Nephron (organoid): ENCODE data around the gene TNFRSF8.

ENCODE experiments used
- H3K27ac Mint-ChIP-seq, 3 experiments: 2 replicates each; pipeline ENCODE4 v1.8.0; 2020; ENCODE audit warnings: mixed read lengths in 3 of 3, mild to moderate bottlenecking in 2 of 3, moderate library complexity in 1 of 3
- H3K27me3 Mint-ChIP-seq: 2 replicates; pipeline ENCODE4 v1.8.0; 2021; ENCODE audit warnings: low read depth, mild to moderate bottlenecking, moderate library complexity, mixed read lengths
- H3K36me3 Mint-ChIP-seq: 2 replicates; pipeline ENCODE4 v1.8.0; 2020; ENCODE audit warnings: low read depth, mixed read lengths
- H3K4me1 Mint-ChIP-seq: 2 replicates; pipeline ENCODE4 v1.8.0; 2020; ENCODE audit warnings: mixed read lengths
- H3K4me3 Mint-ChIP-seq, 3 experiments: 2 replicates each; pipeline ENCODE4 v1.8.0; 2020; ENCODE audit warnings: mild to moderate bottlenecking in 3 of 3, mixed read lengths in 3 of 3, moderate library complexity in 2 of 3
- H3K9me3 Mint-ChIP-seq: 2 replicates; pipeline ENCODE4 v1.8.0; 2020; ENCODE audit warnings: mixed read lengths
- TF ChIP-seq, protein P1 (sequence below), 3 experiments: fragments of 200-600 bp; sonication (generic); IDR thresholded peaks; one replicate each; pipeline ENCODE4 v1.5.0; 2021; ENCODE audit warnings: antibody characterized with exemption in 3 of 3; ENCODE audit not compliant: unreplicated experiment in 3 of 3

The TNFRSF8 gene

GRCh38 chr1:12165342-12165741 is 102.2 kb downstream of the TNFRSF8 start:
- no peaks in the 10 kb centered on the region for H3K36me3 Mint-ChIP-seq

GRCh38 chr1:12166834-12167492 is 103.9 kb downstream of the TNFRSF8 start, which contains the start of gene TNFRSF1B:
Gene TNFRSF1B, plus strand, starts transcription at chr1:12166991. Its CDS starts 101 bp downstream, at chr1:12167092.
- peak within 1 kb of the TSS in 2 of 3 experiments; percentile 53 to 69 for H3K27ac Mint-ChIP-seq
- TF ChIP-seq, protein P1, sequence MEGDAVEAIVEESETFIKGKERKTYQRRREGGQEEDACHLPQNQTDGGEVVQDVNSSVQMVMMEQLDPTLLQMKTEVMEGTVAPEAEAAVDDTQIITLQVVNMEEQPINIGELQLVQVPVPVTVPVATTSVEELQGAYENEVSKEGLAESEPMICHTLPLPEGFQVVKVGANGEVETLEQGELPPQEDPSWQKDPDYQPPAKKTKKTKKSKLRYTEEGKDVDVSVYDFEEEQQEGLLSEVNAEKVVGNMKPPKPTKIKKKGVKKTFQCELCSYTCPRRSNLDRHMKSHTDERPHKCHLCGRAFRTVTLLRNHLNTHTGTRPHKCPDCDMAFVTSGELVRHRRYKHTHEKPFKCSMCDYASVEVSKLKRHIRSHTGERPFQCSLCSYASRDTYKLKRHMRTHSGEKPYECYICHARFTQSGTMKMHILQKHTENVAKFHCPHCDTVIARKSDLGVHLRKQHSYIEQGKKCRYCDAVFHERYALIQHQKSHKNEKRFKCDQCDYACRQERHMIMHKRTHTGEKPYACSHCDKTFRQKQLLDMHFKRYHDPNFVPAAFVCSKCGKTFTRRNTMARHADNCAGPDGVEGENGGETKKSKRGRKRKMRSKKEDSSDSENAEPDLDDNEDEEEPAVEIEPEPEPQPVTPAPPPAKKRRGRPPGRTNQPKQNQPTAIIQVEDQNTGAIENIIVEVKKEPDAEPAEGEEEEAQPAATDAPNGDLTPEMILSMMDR (IDR thresholded peaks at IDR 0.05; ENCODE audit: unreplicated experiment in 3 of 3), result no peak
- peaks cover 47% of the 10 kb centered on the region for H3K27me3 Mint-ChIP-seq
- H3K4me1 Mint-ChIP-seq, result peaks cover 20% of the 10 kb centered on the region
- H3K4me3 Mint-ChIP-seq, result peak within 1 kb of the TSS; percentile 83 to 90 (median 87)
- no peaks in the 10 kb centered on the region for H3K9me3 Mint-ChIP-seq
- no peaks in the 10 kb centered on the region for H3K36me3 Mint-ChIP-seq

More at GRCh38 chr1:12165342-12165741, 102.2 kb downstream of the TNFRSF8 start:
- H3K9me3 Mint-ChIP-seq, result no peaks in the 10 kb centered on the region
- peaks cover 47% of the 10 kb centered on the region for H3K27me3 Mint-ChIP-seq
- H3K4me3 Mint-ChIP-seq, result no peak overlapping the region
- TF ChIP-seq, protein P1 (IDR thresholded peaks at IDR 0.05; ENCODE audit: unreplicated experiment in 3 of 3), result no peak
- H3K27ac Mint-ChIP-seq, result no peak overlapping the region
- peaks cover 28% of the 10 kb centered on the region for H3K4me1 Mint-ChIP-seq

- Mint-ChIP-seq H3K4me1 (peaks cover 15% of the 10 kb centered on the region), H3K36me3 (no peaks in the 10 kb centered on the region), H3K9me3 (no peaks in the 10 kb centered on the region), H3K27me3 (peaks cover 45% of the 10 kb centered on the region), H3K27ac (peak overlapping the region in 1 of 3 experiments; percentile 52), H3K4me3 (peak overlapping the region; percentile 81 to 90 (median 87))
- TF ChIP-seq, protein P1 (IDR thresholded peaks at IDR 0.05; ENCODE audit: unreplicated experiment in 3 of 3), result no peak
Observed at GRCh38 chr1:12167493-12168429, 104.7 kb downstream of the TNFRSF8 start.

- H3K27ac Mint-ChIP-seq, result peak overlapping the region in 1 of 3 experiments; percentile 52
- peak overlapping the region; percentile 81 to 90 (median 87) for H3K4me3 Mint-ChIP-seq
- TF ChIP-seq, protein P1 (IDR thresholded peaks at IDR 0.05; ENCODE audit: unreplicated experiment in 3 of 3), result no peak
- peaks cover 38% of the 10 kb centered on the region for H3K27me3 Mint-ChIP-seq
- no peaks in the 10 kb centered on the region for H3K9me3 Mint-ChIP-seq
- H3K4me1 Mint-ChIP-seq, result peaks cover 15% of the 10 kb centered on the region
- no peaks in the 10 kb centered on the region for H3K36me3 Mint-ChIP-seq
Observed at GRCh38 chr1:12168451-12169160, 105.5 kb downstream of the TNFRSF8 start.

DNA sequence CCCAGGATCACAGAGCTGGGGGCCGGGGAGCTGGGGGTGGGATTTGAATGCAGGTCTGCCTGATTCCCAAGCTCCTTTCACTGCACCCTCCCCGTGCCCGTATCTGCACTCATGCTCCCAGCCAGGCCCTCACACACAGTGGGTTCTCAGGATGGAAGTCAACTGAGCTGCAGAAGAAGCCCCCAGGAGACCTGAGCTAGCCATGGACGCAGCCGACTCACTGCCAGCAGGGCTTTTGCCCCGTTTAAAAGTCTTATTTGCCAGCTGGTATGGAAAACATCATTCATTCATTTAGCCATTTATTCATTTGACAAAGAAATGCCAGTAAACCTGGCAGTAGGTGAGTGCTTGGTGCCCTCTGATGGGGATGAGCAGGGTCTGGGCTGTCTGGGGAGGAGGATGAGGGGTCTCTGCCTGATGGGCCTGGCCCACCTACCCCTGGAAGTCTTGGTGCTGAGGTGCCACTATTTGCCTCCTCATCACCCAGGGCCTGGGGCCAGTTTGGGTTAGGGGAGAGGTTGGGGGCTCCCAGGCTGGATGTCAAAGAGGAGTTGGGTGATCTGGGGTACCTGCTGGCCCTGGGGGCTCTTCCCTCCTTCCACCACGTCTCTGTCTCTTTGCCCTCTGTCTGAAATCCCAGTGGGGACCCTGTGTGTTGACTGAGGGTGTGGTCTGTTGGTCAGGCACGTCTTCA is 106.5 kb downstream of the TNFRSF8 start:
- Mint-ChIP-seq H3K4me3 (no peak overlapping the region), H3K9me3 (no peaks in the 10 kb centered on the region), H3K36me3 (no peaks in the 10 kb centered on the region), H3K27ac (no peak overlapping the region), H3K4me1 (peaks cover 18% of the 10 kb centered on the region), H3K27me3 (peaks cover 30% of the 10 kb centered on the region)
- TF ChIP-seq, protein P1 (IDR thresholded peaks at IDR 0.05; ENCODE audit: unreplicated experiment in 3 of 3), result no peak
